ENCODE results near the gene DENND10.
A peak's percentile ranks its signal among the peaks of the same experiment; 100 is the strongest.
"Not testable (repeated sequence)": the region's sequence is repeated elsewhere in the genome, so short reads cannot be mapped to it uniquely, and the experiment has no call there.

The DENND10 gene

DNA sequence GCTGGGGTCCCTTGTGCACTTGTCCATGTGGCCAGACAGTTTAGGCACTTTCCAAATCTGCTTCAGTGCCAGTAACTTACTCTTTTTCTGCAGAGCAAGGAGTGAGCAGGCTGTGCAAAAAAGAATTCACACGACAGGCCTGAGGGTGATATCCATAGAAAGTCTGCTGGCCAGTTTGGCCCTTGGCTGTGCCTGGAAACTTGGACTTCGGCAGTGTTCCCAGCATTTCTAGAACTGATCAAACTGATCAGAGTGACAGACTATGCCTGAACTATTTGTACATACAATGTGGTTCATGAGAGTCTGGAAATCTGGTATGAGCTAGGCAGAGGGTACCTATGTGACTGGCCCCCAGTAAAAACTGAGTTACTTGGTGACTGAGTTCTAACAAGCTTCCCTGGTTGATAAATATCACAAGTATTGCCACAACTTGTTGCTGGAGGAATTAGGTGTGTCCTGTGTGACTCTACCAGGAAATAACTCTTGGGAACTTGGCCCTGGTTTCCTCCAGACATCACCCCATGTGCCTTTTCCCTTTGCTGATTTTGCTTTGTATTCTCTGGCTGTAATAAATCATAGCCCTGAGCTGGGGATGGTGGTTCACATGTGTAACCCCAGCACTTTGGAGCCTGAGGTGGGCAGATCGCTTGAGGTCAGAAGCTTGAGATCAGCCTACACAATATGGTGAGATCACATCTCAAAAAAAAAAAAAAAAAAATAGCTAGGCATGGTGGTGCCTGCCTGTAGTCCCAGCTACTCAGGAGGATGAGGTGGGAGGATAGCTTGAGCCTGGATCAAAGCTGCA lies 3.3 kb upstream of the DENND10 start:
- TF ChIP-seq ZFX (IDR thresholded peaks at IDR 0.05) (no peak), CTCF (conservative IDR thresholded peaks at IDR 0.05) (no peak)
- peak overlapping the region; percentile 69 for H3K27ac ChIP-seq

GRCh38 chr10:119101366-119102098 lies 2.4 kb upstream of the DENND10 start:
- TF ChIP-seq ZFX (IDR thresholded peaks at IDR 0.05) (no peak), CTCF (conservative IDR thresholded peaks at IDR 0.05) (no peak)
- peak overlapping the region; percentile 69 for H3K27ac ChIP-seq

- TF ChIP-seq CTCF (conservative IDR thresholded peaks at IDR 0.05) (no peak), ZFX (IDR thresholded peaks at IDR 0.05) (no peak)
- H3K27ac ChIP-seq = no peak overlapping the region; the same call in 1 of the 2 replicates
Observed at GRCh38 chr10:119103241-119103902, 541 bp upstream of the DENND10 start.

- peak overlapping the region; percentile 70 for H3K27ac ChIP-seq
- TF ChIP-seq ZFX (IDR thresholded peaks at IDR 0.05) (no peak), CTCF (conservative IDR thresholded peaks at IDR 0.05) (no peak)
Observed at GRCh38 chr10:119104654-119105015, 722 bp downstream of the DENND10 start.

GRCh38 chr10:119105155-119105554 lies 1.2 kb downstream of the DENND10 start:
- TF ChIP-seq CTCF (conservative IDR thresholded peaks at IDR 0.05) = no peak
- TF ChIP-seq ZFX (IDR thresholded peaks at IDR 0.05) = no peak
- H3K27ac ChIP-seq = peak overlapping the region; percentile 70; the same call in 1 of the 2 replicates

GRCh38 chr10:119105899-119106298 lies 2.0 kb downstream of the DENND10 start:
- not testable (repeated sequence) for H3K27ac ChIP-seq

DNA sequence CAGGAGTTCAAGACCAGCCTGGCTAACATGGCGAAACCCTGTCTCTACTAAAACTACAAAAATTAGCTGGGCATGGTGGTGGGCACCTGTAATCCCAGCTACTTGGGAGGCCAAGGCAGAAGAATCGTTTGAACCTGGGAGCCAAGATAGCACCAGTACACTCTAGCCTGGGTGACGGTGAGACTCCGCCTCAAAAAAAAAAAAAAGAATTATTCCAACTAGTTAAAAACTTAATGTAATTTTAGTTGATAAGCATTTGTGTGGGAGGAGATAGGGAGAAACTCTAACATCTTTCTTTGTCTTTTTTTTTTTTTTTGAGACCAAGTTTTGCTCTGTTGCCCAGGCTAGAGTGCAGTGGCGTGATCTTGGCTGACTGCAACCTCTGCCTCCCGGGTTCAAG lies 3.2 kb downstream of the DENND10 start:
- H3K27ac ChIP-seq = not testable (repeated sequence)

- H3K27ac ChIP-seq = not testable (repeated sequence)
Observed at GRCh38 chr10:119107771-119108170, 3.9 kb downstream of the DENND10 start.

Data from C4-2B (cell line).